Fibroblast of the conjunctiva (primary cell): ENCODE data around the gene TYW3.
"Not testable (repeated sequence)": the region's sequence is repeated elsewhere in the genome, so short reads cannot be mapped to it uniquely, and the experiment has no call there.

ENCODE experiments used
- DNase-seq: peaks from one replicate; pipeline ENCODE4 v3.0.0-alpha.2; 2010; ENCODE audit warnings: low read depth

The TYW3 gene

GRCh38 chr1:74731399-74732052, 1.4 kb upstream of the TYW3 start:
- no peak for DNase-seq

DNA sequence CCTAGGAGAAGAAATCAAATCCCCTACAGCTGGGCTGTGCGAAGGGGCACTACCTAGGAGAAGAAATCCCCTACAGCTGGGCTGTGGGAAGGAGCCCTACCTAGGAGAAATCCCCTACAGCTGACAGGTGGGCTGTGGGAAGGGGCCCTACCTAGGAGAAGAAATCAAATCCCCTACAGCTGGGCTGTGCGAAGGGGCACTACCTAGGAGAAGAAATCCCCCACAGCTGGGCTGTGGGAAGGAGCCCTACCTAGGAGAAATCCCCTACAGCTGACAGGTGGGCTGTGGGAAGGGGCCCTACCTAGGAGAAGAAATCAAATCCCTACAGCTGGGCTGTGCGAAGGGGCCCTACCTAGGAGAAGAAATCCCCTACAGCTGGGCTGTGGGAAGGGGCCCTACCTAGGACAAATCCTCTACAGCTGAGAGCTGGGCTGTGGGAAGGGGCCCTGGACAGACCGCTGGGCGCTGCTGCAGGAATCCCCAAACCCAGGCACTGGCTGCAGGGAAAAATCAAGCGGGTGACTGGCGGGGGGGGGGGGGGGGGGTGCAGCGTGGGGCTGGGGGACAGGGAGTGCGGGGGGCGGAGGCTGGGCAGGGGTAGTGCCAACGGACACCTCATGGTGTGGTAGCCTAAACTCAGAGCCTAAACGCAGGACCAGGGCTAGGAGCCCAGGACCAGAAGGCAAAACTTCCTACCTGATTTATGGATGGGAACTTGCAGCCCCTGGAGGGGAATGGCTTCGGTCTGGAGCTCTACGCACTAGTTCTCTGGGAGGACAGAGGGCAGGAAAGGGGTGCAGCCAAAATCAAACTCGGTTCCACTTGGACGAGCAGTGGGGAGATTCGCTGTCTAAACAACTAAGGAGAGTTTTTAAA, 643 bp upstream of the TYW3 start:
- DNase-seq, result not testable (repeated sequence)

GRCh38 chr1:74733604-74734484, 892 bp downstream of the TYW3 start:
- DNase-seq, result peak; percentile 79

GRCh38 chr1:74737333-74737732, 4.4 kb downstream of the TYW3 start:
- no peak for DNase-seq

- DNase-seq, result not testable (repeated sequence)
Measured at GRCh38 chr1:74740307-74740980, 7.5 kb downstream of the TYW3 start.

- DNase-seq, result not testable (repeated sequence)
Measured at GRCh38 chr1:74745247-74745646, 12.3 kb downstream of the TYW3 start.

- DNase-seq, result no peak
Measured at GRCh38 chr1:74748960-74749359, 16.0 kb downstream of the TYW3 start.

DNA sequence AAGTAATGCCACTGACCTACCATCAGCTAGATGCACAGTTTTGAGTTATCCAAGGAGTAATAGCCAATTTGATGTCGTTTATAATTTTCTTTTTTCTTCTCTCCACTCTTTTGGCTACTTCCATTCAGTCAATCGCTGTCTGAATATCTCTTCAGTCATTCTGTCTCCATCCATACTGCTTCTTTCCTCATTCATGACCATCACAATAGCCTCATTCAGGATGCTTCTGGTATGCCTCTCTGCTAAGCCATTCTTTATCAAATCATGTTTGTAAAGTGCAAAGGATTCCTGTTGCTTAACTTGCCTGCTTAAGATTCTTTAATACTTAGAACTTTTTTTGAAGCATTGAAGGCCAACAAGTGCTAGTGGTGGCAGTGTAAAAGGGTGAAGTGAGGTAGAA, 20.2 kb downstream of the TYW3 start:
- no peak for DNase-seq

DNA sequence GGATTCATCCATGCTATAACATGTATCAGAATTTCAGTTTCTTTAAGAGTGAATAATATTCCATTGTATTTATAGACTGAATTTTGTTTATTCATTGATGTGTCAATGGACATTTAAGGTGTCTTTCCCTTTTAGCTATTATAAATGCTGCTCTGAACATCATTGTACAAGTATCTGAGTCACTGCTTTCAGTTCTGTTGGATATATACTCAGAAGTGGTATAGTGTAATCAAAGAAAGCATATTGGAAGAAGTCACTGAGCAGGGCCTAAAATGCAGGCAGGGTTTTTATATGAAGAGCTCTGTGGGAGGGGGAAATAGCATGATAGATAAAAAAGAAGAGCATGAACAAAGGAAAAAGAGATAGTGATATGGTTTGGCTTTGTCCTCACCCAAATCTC, 22.5 kb downstream of the TYW3 start:
- DNase-seq, result no peak

DNA sequence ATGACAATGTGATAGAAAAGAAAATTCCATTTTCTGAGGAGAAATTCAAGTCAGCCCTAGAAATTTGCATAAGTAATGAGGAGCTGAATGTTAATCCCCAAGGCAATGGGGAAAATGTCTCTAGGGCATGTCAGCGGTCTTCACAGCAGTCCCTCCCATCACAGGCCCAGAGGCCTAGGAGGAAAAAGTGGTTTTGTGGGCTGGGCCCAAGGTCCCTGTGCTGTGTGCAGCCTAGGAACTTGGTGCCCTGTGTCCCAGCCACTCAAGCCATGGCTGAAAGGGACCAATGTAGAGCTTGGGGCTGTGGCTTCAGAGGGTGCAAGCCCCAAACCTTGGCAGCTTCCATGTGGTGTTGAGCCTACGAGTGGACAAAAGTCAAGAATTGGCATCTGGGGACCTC, 23.7 kb downstream of the TYW3 start:
- not testable (repeated sequence) for DNase-seq

- DNase-seq, result no peak
Measured at GRCh38 chr1:74763807-74764206, 30.9 kb downstream of the TYW3 start.

DNA sequence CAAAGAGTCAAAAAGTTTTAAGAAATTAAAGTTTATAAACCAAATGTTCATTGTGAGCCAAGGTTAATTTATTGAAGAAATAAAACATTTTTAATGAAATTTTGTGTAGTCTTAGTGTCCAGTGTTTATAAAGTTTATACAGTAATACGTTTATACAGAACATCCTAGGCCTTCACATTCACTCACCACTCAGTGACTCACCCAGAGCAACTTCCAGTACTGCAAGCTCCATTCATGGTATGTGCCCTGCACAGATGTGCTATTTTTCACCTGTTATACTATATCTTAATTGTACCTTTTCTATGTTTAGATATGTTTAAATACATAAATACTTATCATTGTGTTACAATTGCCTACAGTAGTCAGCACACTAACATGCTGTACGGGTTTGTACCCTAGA, 33.6 kb downstream of the TYW3 start:
- DNase-seq, result no peak

GRCh38 chr1:74767490-74767889, 34.5 kb downstream of the TYW3 start:
- peak; percentile 4 for DNase-seq

GRCh38 chr1:74771913-74772515, 39.1 kb downstream of the TYW3 start:
- peak; percentile 24 for DNase-seq

DNA sequence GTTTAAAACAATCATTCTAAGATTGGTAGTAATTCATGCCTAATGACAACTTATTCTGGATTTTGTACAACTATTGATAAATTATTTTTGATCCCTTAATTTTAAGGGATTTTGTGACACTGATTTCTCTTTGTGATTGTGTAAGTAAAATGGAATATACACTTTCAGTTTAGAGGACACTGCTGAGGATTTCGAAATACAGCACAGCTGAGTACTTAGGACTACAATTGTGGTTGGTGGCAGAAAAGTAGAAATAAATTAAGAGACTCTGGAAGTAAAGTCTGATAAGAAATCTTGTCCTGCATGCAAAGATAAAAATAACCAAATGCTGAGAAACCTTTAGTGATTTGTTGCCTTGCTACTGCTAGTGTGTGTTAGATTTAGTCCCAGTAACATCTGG, 40.0 kb downstream of the TYW3 start:
- DNase-seq, result no peak

- no peak for DNase-seq
Measured at GRCh38 chr1:74773582-74773981, 40.6 kb downstream of the TYW3 start.

DNA sequence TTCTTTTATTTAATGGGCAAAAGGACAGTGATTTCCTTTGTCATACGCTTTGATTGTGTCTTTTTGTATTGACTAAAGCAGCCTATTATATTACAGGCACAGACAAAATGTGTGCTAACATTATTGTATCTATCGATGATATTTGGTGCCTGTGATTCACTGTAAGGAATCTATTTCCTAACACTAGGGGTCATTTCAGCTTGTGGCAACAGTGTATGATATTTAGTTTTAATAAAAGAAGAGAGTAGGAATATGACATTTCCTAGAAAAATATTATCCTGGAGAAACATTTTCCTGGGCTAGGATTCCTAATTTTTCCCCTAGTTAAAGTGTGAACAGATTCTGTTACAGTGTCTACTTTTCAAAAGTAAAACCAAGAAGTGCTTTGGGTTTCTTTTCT, 42.8 kb downstream of the TYW3 start:
- no peak for DNase-seq

GRCh38 chr1:74777525-74777924, 44.6 kb downstream of the TYW3 start:
- no peak for DNase-seq

GRCh38 chr1:74779750-74780149, 46.8 kb downstream of the TYW3 start:
- no peak for DNase-seq

GRCh38 chr1:74780594-74780993, 47.6 kb downstream of the TYW3 start:
- DNase-seq, result no peak

- DNase-seq, result no peak
Measured at GRCh38 chr1:74785944-74786343, 53.0 kb downstream of the TYW3 start.

GRCh38 chr1:74790453-74790852, 57.5 kb downstream of the TYW3 start:
- DNase-seq, result no peak
